Gastrocnemius medialis (tissue), 4 donors: ENCODE data around the gene HLA-F. TPM values are rescaled to one million over a fixed set of nuclear protein-coding genes. Genes with fewer than 3 reads are reported as not detected.

ENCODE experiments used
- ATAC-seq, 2 donors: fragments of 150-250 bp; one replicate each; pipeline ENCODE4 v1.9.1; 2016
- DNase-seq, 2 donors: peaks; one replicate each; pipeline ENCODE4 v3.0.0-alpha.2; 2019
- H3K27ac ChIP-seq, 4 donors: fragments of 200-600 bp; sonication (generic); 1 replicate in 1 of 4; 2 replicates in 3 of 4; pipeline ENCODE4 v1.5.1; 2016 to 2018; ENCODE audit warnings: mild to moderate bottlenecking in 2 of 4, moderate library complexity in 1 of 4
- H3K27me3 ChIP-seq, 3 donors: fragments of 200-600 bp; sonication (generic) in 2 of 3; 1 replicate in 1 of 3; 2 replicates in 2 of 3; pipeline versions ENCODE4 v1.5.1 to v1.6.0; 2016 to 2019; ENCODE audit warnings: mild to moderate bottlenecking in 1 of 3, moderate library complexity in 1 of 3
- H3K36me3 ChIP-seq, 2 donors: fragments of 200-600 bp; sonication (generic) in 1 of 2; one replicate each; pipeline ENCODE4 v1.5.1; 2017 to 2018
- H3K4me1 ChIP-seq, 2 donors: fragments of 200-600 bp; sonication (generic) in 1 of 2; one replicate each; pipeline ENCODE4 v1.5.1; 2016 to 2017; ENCODE audit warnings: mild to moderate bottlenecking in 2 of 2
- H3K4me3 ChIP-seq, 4 donors: fragments of 200-600 bp; sonication (generic) in 3 of 4; 1 replicate in 1 of 4; 2 replicates in 3 of 4; pipeline ENCODE4 v1.5.1; 2016 to 2019; ENCODE audit warnings: mild to moderate bottlenecking in 2 of 4
- H3K9me3 ChIP-seq, 3 donors: fragments of 200-600 bp; sonication (generic) in 2 of 3; 1 replicate in 1 of 3; 2 replicates in 2 of 3; pipeline ENCODE4 v1.5.1; 2016 to 2019
- CTCF ChIP-seq, 5 experiments: fragments of 450-650 bp in 3 of 5; fragments of 200-600 bp in 2 of 5; sonication (generic) in 2 of 5; IDR thresholded peaks in 4 of 5; conservative IDR thresholded peaks in 1 of 5; 1 replicate in 4 of 5; 2 replicates in 1 of 5; pipeline ENCODE4 v1.5.1; 2016 to 2019; ENCODE audit warnings: antibody characterized with exemption in 5 of 5, mild to moderate bottlenecking in 3 of 5, moderate library complexity in 3 of 5
- POLR2A ChIP-seq, 2 donors: fragments of 450-650 bp; IDR thresholded peaks; one replicate each; pipeline ENCODE4 v1.6.1; 2017; ENCODE audit warnings: antibody characterized with exemption in 2 of 2, mild to moderate bottlenecking in 2 of 2, moderate library complexity in 2 of 2
- in situ Hi-C, 4 donors: fragments of 200-750 bp; cut with MboI; loops; one replicate each; pipeline versions ENCODE4 v1.15.0 to v1.8.0; 2017; ENCODE audit warnings: low sequenced_read_pairs in 4 of 4
- intact Hi-C: fragments of 100-400 bp; cut with DNase I; formaldehyde crosslinking; loops from one replicate; pipeline ENCODE4 v1.15.1; 2023; ENCODE audit warnings: low total_unique reads
- total RNA-seq, 4 donors: library from RNA; depleted of rRNA; stranded (reverse); fragments of >200 nt; gene quantifications; one replicate each; pipeline versions ENCODE4 v1.1.0 to v1.2.3, GENCODE V29; 2016

HLA-F gene
- total RNA-seq, 4 donors from 2014 or later, result 9.6 to 22.1 (median 13.0) TPM

- Histone ChIP-seq H3K4me3 (no peak overlapping the region), H3K36me3 (no peaks in the 10 kb centered on the region), H3K27ac (no peak overlapping the region), H3K9me3 (no peaks in the 10 kb centered on the region), H3K4me1 (peaks cover 0 to 2% of the 10 kb centered on the region in 2 donors), H3K27me3 (no peaks in the 10 kb centered on the region)
- intact Hi-C loops (no loop called here), in situ Hi-C loops (loop anchor here in 1 of 4 donors (25.0 kb wide), 1 partner anchor 243 kb away; no protein-coding TSS in a partner anchor)
- TF ChIP-seq POLR2A (IDR thresholded peaks at IDR 0.05), result no peak
- ATAC-seq (no peak), DNase-seq (no peak)
Observed at GRCh38 chr6:29744131-29744530, 20.9 kb downstream of the HLA-F start.

- intact Hi-C loops, result no loop called here
- no peaks in the 10 kb centered on the region for H3K9me3 ChIP-seq
- H3K27ac ChIP-seq, result no peak overlapping the region
- DNase-seq (no peak), ATAC-seq (no peak)
- H3K27me3 ChIP-seq, result no peaks in the 10 kb centered on the region
- H3K4me3 ChIP-seq, result no peak overlapping the region
- H3K4me1 ChIP-seq, result peaks cover 0 to 7% of the 10 kb centered on the region in 2 donors
- in situ Hi-C loops, result loop anchor here in 1 of 4 donors (25.0 kb wide), 1 partner anchor 243 kb away; no protein-coding TSS in a partner anchor
- no peak for TF ChIP-seq CTCF (IDR thresholded peaks at IDR 0.05 in 4 of 5, conservative IDR thresholded peaks at IDR 0.05 in 1 of 5)
- TF ChIP-seq POLR2A (IDR thresholded peaks at IDR 0.05), result no peak
- H3K36me3 ChIP-seq, result no peaks in the 10 kb centered on the region
Observed at GRCh38 chr6:29744621-29745020, 21.4 kb downstream of the HLA-F start.

DNA sequence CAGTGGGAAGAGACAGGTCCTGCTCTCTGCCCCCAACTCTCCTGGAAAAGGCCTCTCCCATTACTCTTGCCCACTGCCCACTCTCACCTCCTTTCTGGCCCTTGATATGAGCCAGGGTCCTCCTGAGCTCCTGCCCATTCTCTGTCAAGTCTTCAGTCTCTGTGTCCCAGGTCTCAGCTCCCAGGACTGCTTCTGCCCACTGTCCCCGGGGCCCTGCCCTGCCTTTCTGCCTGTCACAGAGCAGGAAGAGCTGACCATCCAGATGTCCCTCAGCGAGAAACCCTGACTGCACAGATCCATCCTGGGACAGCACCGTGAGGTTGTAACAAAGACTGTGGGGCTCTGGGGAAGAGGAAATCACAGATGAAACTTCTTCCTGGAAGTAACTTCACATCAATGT, 22.2 kb downstream of the HLA-F start:
- H3K27me3 ChIP-seq, result no peaks in the 10 kb centered on the region
- H3K27ac ChIP-seq, result no peak overlapping the region
- no peak overlapping the region for H3K4me3 ChIP-seq
- ATAC-seq (no peak), DNase-seq (no peak)
- in situ Hi-C loops (loop anchor here in 1 of 4 donors (25.0 kb wide), 1 partner anchor 242 kb away; no protein-coding TSS in a partner anchor), intact Hi-C loops (no loop called here)
- TF ChIP-seq CTCF (IDR thresholded peaks at IDR 0.05 in 4 of 5, conservative IDR thresholded peaks at IDR 0.05 in 1 of 5) (no peak), POLR2A (IDR thresholded peaks at IDR 0.05) (no peak)
- H3K36me3 ChIP-seq, result no peaks in the 10 kb centered on the region
- no peaks in the 10 kb centered on the region for H3K9me3 ChIP-seq
- peaks cover 0 to 7% of the 10 kb centered on the region in 2 donors for H3K4me1 ChIP-seq

DNA sequence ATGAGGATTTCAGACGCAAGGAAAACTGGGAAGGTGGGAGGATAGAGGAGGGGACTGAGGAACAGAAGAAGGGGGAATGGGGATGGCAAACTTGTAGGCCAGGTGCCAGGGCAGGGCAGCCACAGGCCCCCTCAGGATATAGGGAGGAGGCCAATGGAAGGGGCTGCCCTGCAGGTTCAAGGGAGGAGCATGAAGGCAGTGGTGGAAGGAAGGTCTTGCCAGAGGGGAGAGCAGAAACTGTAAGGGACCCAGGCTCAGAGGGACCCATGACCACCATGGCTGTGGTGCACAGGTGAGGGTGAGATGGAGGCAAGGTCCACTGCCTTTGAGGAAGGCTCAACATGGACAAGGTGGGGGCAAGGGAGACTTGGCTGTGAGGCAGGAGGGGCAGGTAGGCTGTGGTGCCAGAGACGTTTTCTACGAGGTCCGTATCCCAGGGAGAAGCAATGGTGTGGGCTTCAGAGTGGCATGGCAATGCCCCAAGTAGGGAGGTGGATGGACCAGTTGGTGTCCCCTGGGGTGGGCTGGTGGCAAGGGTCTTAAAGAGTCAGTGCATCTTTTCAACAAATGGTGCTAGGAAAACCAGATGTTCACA, 22.7 kb downstream of the HLA-F start:
- no peak for TF ChIP-seq CTCF (IDR thresholded peaks at IDR 0.05 in 4 of 5, conservative IDR thresholded peaks at IDR 0.05 in 1 of 5)
- TF ChIP-seq POLR2A (IDR thresholded peaks at IDR 0.05), result no peak
- no peak overlapping the region for H3K27ac ChIP-seq
- H3K4me3 ChIP-seq, result no peak overlapping the region
- no peaks in the 10 kb centered on the region for H3K9me3 ChIP-seq
- no peak for DNase-seq
- in situ Hi-C loops, result loop anchor here in 1 of 4 donors (25.0 kb wide), 1 partner anchor 241 kb away; no protein-coding TSS in a partner anchor
- H3K4me1 ChIP-seq, result peaks cover 0 to 7% of the 10 kb centered on the region in 2 donors
- ATAC-seq, result no peak
- intact Hi-C loops, result no loop called here
- no peaks in the 10 kb centered on the region for H3K27me3 ChIP-seq
- no peaks in the 10 kb centered on the region for H3K36me3 ChIP-seq

- no peaks in the 10 kb centered on the region for H3K27me3 ChIP-seq
- no peaks in the 10 kb centered on the region for H3K36me3 ChIP-seq
- H3K9me3 ChIP-seq, result no peaks in the 10 kb centered on the region
- in situ Hi-C loops, result loop anchor here in 1 of 4 donors (25.0 kb wide), 1 partner anchor 240 kb away; no protein-coding TSS in a partner anchor
- ATAC-seq (no peak), DNase-seq (no peak)
- H3K4me1 ChIP-seq, result peaks cover 3 to 11% of the 10 kb centered on the region in 2 donors
- H3K27ac ChIP-seq, result no peak overlapping the region
- H3K4me3 ChIP-seq, result no peak overlapping the region
- TF ChIP-seq POLR2A (IDR thresholded peaks at IDR 0.05) (no peak), CTCF (IDR thresholded peaks at IDR 0.05 in 4 of 5, conservative IDR thresholded peaks at IDR 0.05 in 1 of 5) (no peak)
- intact Hi-C loops, result no loop called here
Observed at GRCh38 chr6:29746846-29747687, 23.8 kb downstream of the HLA-F start.
